TTC549 (cell line): ENCODE data around the gene FBXO11.
"Not testable (repeated sequence)": the region's sequence is repeated elsewhere in the genome, so short reads cannot be mapped to it uniquely, and the experiment has no call there.

ENCODE experiments used
- FAIRE-seq: peaks from 2 replicates; lab custom pipeline; 2012; peaks lifted over from hg19 to GRCh38; lab: Jason Lieb, UNC

Gene FBXO11

GRCh38 chr2:47897883-47898731 lies 8.2 kb downstream of the FBXO11 start:
- no peak for FAIRE-seq

GRCh38 chr2:47897191-47897882 lies 9.0 kb downstream of the FBXO11 start:
- FAIRE-seq: not testable (repeated sequence)

GRCh38 chr2:47896450-47896968 lies 9.8 kb downstream of the FBXO11 start:
- no peak for FAIRE-seq

- FAIRE-seq: no peak
Observed at GRCh38 chr2:47893771-47894170, 12.5 kb downstream of the FBXO11 start.

- FAIRE-seq: no peak
Observed at GRCh38 chr2:47892338-47892730, 14.0 kb downstream of the FBXO11 start.

GRCh38 chr2:47891369-47892337 lies 14.6 kb downstream of the FBXO11 start:
- FAIRE-seq: no peak

GRCh38 chr2:47890711-47891368 lies 15.5 kb downstream of the FBXO11 start:
- no peak for FAIRE-seq

- no peak for FAIRE-seq
Observed at GRCh38 chr2:47888581-47889280, 17.6 kb downstream of the FBXO11 start.

- FAIRE-seq: no peak
Observed at GRCh38 chr2:47876912-47877311, 29.4 kb downstream of the FBXO11 start.

- no peak for FAIRE-seq
Observed at GRCh38 chr2:47872941-47873340, 33.4 kb downstream of the FBXO11 start.

- FAIRE-seq: no peak
Observed at GRCh38 chr2:47870641-47871540, 35.4 kb downstream of the FBXO11 start.

GRCh38 chr2:47869859-47870595 lies 36.3 kb downstream of the FBXO11 start:
- FAIRE-seq: no peak

- FAIRE-seq: no peak
Observed at GRCh38 chr2:47868611-47869352, 37.5 kb downstream of the FBXO11 start.

- FAIRE-seq: no peak
Observed at GRCh38 chr2:47867205-47867604, 39.1 kb downstream of the FBXO11 start.

GRCh38 chr2:47864566-47864965 lies 41.7 kb downstream of the FBXO11 start:
- FAIRE-seq: no peak

GRCh38 chr2:47862949-47863348 lies 43.3 kb downstream of the FBXO11 start:
- FAIRE-seq: no peak

- not testable (repeated sequence) for FAIRE-seq
Observed at GRCh38 chr2:47853067-47853777, 53.1 kb downstream of the FBXO11 start.

- FAIRE-seq: no peak
Observed at GRCh38 chr2:47850198-47850597, 56.1 kb downstream of the FBXO11 start.
